ENCODE data around the gene ADCK1. TPM values are rescaled to one million over a fixed set of nuclear protein-coding genes. Genes with fewer than 3 reads are reported as not detected.

Gene ADCK1
- total and polyA plus RNA-seq, 2 experiments from 2014 or later = 6.7 to 11.2 TPM

GRCh38 chr14:77890873-77891272, 91.0 kb downstream of the ADCK1 start (continued):
- no peak for TF ChIP-seq ZNF462 (CRISPR knock-in tag; IDR thresholded peaks at IDR 0.05)
- no peak for TF ChIP-seq STAT1 (IDR thresholded peaks at IDR 0.05; ENCODE audit: unreplicated experiment)

GRCh38 chr14:77892381-77892871, 92.5 kb downstream of the ADCK1 start:
- no peak overlapping the region for H3K27ac ChIP-seq (ENCODE audit: low read depth)
- no peak overlapping the region; the same call in 1 of the 2 replicates for H3K27ac Mint-ChIP-seq
- no peak for DNase-seq (ENCODE audit: low spot score)

More at GRCh38 chr14:77892381-77892871, 92.5 kb downstream of the ADCK1 start:
- H3F3A ChIP-seq (replicated peaks; ENCODE audit: low read depth) = no peaks in the 10 kb centered on the region
- H2AFZ ChIP-seq = no peak overlapping the region
- H3K9me2 ChIP-seq (ENCODE audit: insufficient read depth) = no peaks in the 10 kb centered on the region
- Mint-ChIP-seq H3K4me1 (no peaks in the 10 kb centered on the region), H3K27me3 (ENCODE audit: insufficient read depth, low read depth, poor library complexity) (peaks cover 2% of the 10 kb centered on the region), H3K9me3 (no peaks in the 10 kb centered on the region; the same call in 2 of the 3 replicates), H3K36me3 (ENCODE audit: low read depth) (peaks cover 16% of the 10 kb centered on the region), H3K4me3 (no peak overlapping the region)
- no peak for ATAC-seq
- no peaks in the 10 kb centered on the region for H4K20me1 ChIP-seq (replicated peaks; ENCODE audit: insufficient read depth)
- TF ChIP-seq REST (IDR thresholded peaks at IDR 0.05; ENCODE audit: unreplicated experiment) = no peak
- no peak for TF ChIP-seq JUNB (IDR thresholded peaks at IDR 0.05; ENCODE audit: unreplicated experiment)
- no peaks in the 10 kb centered on the region for H3K27me3 ChIP-seq (ENCODE audit: insufficient read depth)
- no peaks in the 10 kb centered on the region for H3K79me2 ChIP-seq (replicated peaks; ENCODE audit: insufficient read depth)
- H3K4me1 ChIP-seq (ENCODE audit: insufficient read depth) = no peaks in the 10 kb centered on the region
- no peaks in the 10 kb centered on the region for H3K36me3 ChIP-seq (ENCODE audit: insufficient read depth)
- no peak overlapping the region for H3K4me3 ChIP-seq
- H3K4me2 ChIP-seq = no peak overlapping the region
